ENCODE data around the gene KDM4C.

- TF ChIP-seq, protein P1, sequence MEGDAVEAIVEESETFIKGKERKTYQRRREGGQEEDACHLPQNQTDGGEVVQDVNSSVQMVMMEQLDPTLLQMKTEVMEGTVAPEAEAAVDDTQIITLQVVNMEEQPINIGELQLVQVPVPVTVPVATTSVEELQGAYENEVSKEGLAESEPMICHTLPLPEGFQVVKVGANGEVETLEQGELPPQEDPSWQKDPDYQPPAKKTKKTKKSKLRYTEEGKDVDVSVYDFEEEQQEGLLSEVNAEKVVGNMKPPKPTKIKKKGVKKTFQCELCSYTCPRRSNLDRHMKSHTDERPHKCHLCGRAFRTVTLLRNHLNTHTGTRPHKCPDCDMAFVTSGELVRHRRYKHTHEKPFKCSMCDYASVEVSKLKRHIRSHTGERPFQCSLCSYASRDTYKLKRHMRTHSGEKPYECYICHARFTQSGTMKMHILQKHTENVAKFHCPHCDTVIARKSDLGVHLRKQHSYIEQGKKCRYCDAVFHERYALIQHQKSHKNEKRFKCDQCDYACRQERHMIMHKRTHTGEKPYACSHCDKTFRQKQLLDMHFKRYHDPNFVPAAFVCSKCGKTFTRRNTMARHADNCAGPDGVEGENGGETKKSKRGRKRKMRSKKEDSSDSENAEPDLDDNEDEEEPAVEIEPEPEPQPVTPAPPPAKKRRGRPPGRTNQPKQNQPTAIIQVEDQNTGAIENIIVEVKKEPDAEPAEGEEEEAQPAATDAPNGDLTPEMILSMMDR (IDR thresholded peaks at IDR 0.05): no peak
- TF ChIP-seq SIN3A (IDR thresholded peaks at IDR 0.05; ENCODE audit: borderline replicate concordance, insufficient read depth, low read depth, low read length) (no peak), REST (IDR thresholded peaks at IDR 0.05; ENCODE audit: insufficient read depth in 1 of 2, low read depth in 2 of 2, low read length in 1 of 2) (no peak)
Observed at GRCh38 chr9:7172154-7173115, 414.7 kb downstream of the KDM4C start.
